Stimulated activated CD8-positive, alpha-beta memory T cell treated with anti-CD3 and anti-CD28 coated beads, Interleukin-4, amount 100 ng/mL, for 24 hours (primary cell): ENCODE results near the gene BRDT.

ENCODE experiments used
- DNase-seq: peaks from one replicate; pipeline ENCODE4 v3.0.0-alpha.2; 2020; ENCODE audit warnings: low read depth

Gene BRDT

DNA sequence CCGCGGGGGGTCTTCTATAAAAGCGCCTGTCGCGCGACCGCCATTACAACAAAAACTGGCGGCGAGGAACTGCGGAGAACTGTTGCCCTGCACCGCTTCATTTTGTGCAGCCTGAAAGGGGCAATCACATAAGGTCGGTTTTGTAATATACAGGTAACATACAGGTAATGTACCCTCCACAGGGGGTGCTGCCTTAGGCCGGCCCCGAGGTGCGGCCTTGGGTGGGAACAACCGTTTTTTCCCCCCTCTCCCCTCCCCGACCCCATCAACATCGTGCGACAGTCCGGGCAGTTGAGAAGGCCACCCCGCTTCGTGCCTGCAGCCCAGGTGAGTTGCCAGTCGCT, at the start of gene BRDT:
BRDT (plus strand) TSS at position 46 of the 344 bp plus-strand sequence. CDS start 13,354 bp downstream, outside the sequence.
- no peak for DNase-seq

DNA sequence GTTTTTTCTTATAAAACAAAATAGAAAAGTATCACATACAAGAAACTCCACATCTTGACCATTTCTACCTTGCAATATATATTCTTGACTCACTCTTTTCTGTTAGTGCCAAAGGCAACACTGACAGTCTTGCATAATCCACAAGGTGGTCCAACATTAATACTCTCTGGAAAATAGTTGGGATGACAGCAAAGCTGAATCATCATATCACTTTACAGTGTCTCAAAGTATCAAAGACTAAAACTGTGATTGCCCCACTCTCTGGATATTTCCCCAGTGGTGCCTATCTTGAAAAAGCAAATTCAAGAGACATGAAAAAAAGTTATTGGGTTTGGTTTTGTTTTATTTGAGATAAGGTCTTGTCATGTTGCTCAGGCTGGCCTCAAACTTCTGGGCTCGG, 48.6 kb upstream of the BRDT start:
- no peak for DNase-seq

- DNase-seq = no peak
These were observed 48.0 kb upstream of the BRDT start for GRCh38 chr1:91901231-91901630.

- no peak for DNase-seq
These were observed 36.9 kb upstream of the BRDT start for GRCh38 chr1:91912266-91912665.

- DNase-seq = no peak
These were observed 36.2 kb upstream of the BRDT start for GRCh38 chr1:91913018-91913417.

DNA sequence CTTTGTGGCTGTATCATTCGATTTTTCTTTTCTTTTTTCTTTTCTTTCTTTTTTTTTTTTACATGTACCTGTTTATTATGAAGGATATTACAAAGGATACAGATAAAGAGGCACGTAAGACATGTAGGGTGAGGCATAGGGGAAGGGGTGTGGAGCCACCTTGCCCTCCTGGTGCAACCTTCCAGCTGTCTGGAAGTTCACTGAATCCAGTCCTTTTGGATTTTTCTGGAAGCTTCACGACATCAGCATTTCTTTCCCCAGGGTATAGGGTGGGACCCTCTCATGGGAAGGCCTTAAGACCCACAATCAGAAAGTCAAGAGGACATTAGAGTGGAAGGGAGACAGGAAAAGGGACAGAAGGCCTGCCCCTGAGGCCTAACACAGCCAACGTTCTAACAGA, 33.2 kb upstream of the BRDT start:
- no peak for DNase-seq

GRCh38 chr1:91916811-91917460, 32.3 kb upstream of the BRDT start:
- DNase-seq = no peak

- no peak for DNase-seq
These were observed 29.2 kb upstream of the BRDT start for GRCh38 chr1:91919962-91920361.

DNA sequence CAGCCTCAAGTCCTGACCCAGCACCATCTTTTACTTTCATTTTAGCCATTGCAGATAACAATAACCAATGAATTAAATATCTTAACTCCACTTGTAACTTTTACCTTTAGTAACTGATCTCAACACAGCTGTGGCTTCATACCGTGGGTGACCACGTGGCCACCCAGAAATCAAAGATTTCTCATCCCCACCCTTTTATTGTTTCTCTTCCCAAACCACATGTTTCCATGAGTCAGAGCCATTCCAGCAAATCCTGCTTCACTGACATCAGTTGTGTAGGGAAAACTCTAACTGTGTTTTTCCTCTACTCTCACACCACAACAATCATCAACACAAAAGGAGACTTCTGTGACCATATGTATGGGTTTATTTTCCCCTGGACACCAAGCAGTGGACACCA, 25.1 kb upstream of the BRDT start:
- no peak for DNase-seq

DNA sequence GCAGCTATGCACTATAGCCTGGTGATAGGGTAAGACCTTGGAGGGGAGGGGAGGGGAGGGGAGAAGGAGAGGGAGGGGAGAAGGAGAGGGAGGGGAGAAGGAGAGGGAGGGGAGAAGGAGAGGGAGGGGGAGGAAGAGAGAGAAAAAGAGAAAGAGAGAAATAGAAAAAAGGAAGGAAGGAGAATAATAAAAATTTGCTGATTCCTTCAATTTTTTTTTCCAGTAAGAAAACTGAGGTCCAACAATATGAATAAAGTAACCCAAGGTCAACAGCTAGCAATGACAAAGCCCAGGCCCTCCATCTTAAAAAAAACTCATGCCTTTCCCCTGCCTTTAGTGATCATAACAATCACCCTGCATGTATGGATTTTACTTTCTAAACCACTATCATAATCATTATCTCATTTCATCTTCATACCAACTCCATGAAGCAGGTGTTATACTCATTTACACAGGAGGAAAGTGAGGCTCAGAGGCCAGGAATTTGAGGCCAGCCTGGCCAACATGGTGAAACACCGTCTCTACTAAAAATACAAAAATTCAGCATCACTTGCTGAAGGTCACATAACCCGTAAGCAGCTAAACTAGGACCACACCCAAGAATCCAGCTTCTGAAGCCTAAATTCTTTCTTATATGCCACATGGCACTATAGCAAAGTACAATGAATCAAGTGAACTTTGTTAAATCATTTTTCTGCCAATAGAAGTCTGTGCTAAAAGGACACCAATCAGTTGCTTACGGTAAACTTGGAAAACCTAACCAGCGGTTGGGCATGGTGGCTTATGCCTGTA, 23.4 kb upstream of the BRDT start:
- no peak for DNase-seq

GRCh38 chr1:91928026-91928425, 21.2 kb upstream of the BRDT start:
- no peak for DNase-seq

- DNase-seq = no peak
These were observed 20.0 kb upstream of the BRDT start for GRCh38 chr1:91929250-91929649.

GRCh38 chr1:91937613-91938012, 11.6 kb upstream of the BRDT start:
- DNase-seq = no peak

DNA sequence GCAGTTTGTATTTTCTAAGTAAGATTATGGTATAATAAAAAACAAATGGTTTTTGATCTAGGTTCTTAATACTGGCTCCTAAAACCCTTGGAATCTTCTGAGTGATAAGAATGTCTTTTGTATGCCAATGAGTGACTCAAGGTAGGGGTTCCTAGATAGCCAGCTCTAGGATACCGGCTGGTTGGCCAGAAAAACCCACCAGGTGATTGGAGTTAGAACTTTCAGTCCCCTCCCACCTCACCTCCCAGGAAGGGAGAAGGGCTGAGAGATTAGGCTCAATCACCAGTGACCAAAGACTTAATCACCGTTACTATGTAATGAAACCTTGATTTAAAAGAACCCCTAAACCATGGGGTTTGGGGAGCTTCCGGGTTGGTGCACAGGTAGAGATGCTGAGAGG, 8.7 kb upstream of the BRDT start:
- DNase-seq = no peak

GRCh38 chr1:91944087-91944486, 5.1 kb upstream of the BRDT start:
- DNase-seq = no peak

DNA sequence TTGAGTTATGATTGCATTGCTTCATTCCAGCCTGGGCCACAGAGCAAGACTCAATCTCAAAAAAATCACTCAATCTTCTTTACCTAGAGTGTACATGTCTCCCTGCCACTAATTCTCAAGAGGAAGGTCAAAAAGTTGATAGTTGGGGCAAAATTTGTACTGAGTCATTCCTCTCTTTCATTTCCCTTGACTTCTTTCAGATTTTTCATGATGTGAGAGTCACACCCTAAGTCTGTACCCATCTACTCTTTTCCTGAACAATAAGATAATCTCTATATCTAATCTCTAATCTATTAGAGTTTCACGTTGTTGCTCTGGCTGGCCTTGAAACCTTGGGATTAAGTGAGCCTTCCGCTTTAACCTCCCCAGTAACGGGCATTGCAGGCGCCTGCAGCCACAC, 1.1 kb upstream of the BRDT start:
- DNase-seq = no peak

DNA sequence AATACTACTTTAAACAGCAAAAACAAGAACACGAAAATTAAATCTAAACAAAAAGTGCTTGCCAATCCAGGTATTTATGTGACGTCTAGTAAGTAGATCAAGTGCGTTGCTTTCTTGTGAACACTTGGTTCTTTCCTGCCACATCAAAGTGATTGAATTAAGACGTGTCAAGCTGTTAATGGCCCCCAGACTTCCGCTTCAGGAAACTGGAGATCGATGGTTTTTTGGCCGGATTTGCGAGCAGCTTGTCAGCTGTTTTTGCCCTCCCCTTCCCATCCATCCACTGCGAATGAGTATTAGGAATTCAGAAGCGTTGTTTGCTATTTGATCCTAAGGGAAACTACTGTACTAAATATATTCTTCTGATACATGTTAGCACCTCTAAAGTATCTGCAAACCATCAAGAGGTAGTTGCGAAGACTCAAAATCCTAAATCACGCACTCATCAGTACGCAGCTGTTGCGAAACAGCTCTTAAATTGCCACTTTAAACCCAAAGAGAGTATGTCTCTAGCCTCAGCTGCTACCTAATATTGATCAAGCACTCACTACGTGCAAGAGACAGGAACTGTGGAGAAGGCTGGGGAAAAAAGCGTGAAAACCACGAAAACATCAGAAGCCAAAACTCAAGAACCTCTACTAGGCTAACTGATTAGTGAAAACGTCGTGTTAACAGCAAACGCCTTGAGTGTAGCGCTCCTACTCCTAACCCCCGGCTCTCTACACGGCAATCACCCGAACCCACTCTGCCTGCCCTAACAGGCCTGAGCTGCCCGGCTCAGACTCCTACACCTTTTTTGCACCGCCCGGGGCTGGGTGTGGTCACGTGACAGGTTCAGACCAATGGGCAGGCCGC, 473 bp upstream of the BRDT start:
- no peak for DNase-seq

GRCh38 chr1:91952187-91952586, 3.0 kb downstream of the BRDT start:
- DNase-seq = no peak

DNA sequence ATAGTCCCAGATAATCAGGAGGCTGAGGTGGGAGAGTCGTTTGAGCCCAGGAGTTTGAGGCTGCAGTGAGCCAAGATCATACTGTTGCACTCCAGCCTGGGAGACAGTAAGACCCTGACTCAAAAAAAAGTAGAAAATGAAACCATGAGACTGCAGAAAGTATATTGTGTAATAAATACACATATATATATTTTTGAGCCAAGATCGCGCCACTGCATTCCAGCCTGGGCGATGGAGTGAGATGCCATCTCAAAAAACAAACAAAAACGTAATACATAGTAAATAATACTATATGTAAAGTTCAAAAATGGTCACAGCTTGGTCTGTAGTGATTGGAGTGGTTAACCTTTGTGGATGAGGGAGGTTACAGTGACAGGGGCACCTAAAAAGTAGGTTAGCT, 9.7 kb downstream of the BRDT start:
- no peak for DNase-seq

- DNase-seq = no peak
These were observed 19.1 kb downstream of the BRDT start for GRCh38 chr1:91968334-91968733.

GRCh38 chr1:91979383-91979782, 30.2 kb downstream of the BRDT start:
- no peak for DNase-seq

GRCh38 chr1:91980663-91981062, 31.5 kb downstream of the BRDT start:
- no peak for DNase-seq

GRCh38 chr1:91981996-91982609, 32.9 kb downstream of the BRDT start:
- DNase-seq = no peak
